GM23248 (cell line): ENCODE results near the gene FIP1L1.

Experiments
- EZH2 ChIP-seq: fragments of 200-600 bp; sonication (generic); IDR thresholded peaks from 2 replicates; pipeline ENCODE4 v1.6.1; 2018; ENCODE audit warnings: antibody characterized with exemption, mild to moderate bottlenecking; ENCODE audit not compliant: insufficient read depth, poor library complexity, severe bottlenecking
- EZH2phosphoT487 ChIP-seq: fragments of 200-600 bp; sonication (generic); IDR thresholded peaks from 2 replicates; pipeline ENCODE4 v1.6.1; 2018; ENCODE audit warnings: antibody characterized with exemption, moderate library complexity, mild to moderate bottlenecking, low read depth; ENCODE audit not compliant: insufficient read depth

DNA sequence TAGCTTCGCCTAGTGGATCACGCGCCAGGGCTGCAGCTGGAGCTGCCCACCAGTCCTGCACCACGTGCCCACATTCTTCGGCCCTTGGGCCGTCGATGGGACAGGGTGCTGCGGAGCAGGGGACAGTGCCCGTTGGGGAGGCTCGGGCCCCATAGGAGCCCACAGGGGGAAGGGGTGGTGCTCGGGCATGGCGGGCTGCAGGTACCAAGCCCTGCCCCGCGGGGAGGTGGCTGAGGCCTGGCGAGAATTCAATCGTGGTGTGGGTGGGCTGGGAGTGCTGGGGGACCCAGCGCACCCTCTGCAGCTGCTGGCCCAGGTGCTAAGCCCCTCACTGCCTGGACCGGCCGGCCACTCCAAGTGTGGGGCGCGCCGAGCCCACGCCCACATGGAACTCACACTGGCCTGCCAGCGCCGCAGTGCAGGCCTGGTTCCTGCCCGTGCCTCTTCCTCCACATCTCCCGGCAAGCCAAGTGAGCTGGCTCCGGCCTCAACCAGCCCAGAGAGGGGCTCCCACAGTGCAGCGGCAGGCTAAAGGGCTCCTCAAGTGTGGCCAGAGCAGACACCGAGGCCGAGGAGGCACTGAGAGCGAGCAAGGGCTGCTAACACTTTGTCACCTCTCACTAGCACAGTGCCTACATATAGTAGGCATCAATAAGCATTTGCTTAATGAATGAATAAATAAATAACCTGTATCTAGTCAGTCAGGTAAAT, 23.3 kb upstream of the FIP1L1 start:
- TF ChIP-seq EZH2 (no peak), EZH2phosphoT487 (no peak)
